ENCODE measurements around the gene RCL1. TPM values are rescaled to one million over a fixed set of nuclear protein-coding genes. Genes with fewer than 3 reads are reported as not detected.
"Not testable (repeated sequence)": the region's sequence is repeated elsewhere in the genome, so short reads cannot be mapped to it uniquely, and the experiment has no call there.

Gene RCL1
- total and polyA plus RNA-seq, 7 donors, result 8.9 to 29.5 (median 16.0) TPM

GRCh38 chr9:4780651-4781050, 12.1 kb upstream of the RCL1 start:
- Histone ChIP-seq H3K4me3 (no peak overlapping the region), H3K27ac (no peak overlapping the region), H3K9me3 (no peaks in the 10 kb centered on the region), H3K27me3 (ENCODE audit: insufficient read depth in 3 of 3, low read length in 2 of 3) (no peaks in the 10 kb centered on the region), H3K4me1 (no peaks in the 10 kb centered on the region), H3K36me3 (ENCODE audit: insufficient read depth in 1 of 2, low read depth in 1 of 2) (no peaks in the 10 kb centered on the region)
- TF ChIP-seq, protein P1, sequence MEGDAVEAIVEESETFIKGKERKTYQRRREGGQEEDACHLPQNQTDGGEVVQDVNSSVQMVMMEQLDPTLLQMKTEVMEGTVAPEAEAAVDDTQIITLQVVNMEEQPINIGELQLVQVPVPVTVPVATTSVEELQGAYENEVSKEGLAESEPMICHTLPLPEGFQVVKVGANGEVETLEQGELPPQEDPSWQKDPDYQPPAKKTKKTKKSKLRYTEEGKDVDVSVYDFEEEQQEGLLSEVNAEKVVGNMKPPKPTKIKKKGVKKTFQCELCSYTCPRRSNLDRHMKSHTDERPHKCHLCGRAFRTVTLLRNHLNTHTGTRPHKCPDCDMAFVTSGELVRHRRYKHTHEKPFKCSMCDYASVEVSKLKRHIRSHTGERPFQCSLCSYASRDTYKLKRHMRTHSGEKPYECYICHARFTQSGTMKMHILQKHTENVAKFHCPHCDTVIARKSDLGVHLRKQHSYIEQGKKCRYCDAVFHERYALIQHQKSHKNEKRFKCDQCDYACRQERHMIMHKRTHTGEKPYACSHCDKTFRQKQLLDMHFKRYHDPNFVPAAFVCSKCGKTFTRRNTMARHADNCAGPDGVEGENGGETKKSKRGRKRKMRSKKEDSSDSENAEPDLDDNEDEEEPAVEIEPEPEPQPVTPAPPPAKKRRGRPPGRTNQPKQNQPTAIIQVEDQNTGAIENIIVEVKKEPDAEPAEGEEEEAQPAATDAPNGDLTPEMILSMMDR (IDR thresholded peaks at IDR 0.05), result no peak
- intact Hi-C loops (cut with DNase I), result no loop called here
- 84 to 96% (median 93%) methylated on average over 1 of the region's 1 CpG for WGBS, 3 donors
- ATAC-seq (peak in 1 of 4 donors; percentile 32), DNase-seq (no peak)

DNA sequence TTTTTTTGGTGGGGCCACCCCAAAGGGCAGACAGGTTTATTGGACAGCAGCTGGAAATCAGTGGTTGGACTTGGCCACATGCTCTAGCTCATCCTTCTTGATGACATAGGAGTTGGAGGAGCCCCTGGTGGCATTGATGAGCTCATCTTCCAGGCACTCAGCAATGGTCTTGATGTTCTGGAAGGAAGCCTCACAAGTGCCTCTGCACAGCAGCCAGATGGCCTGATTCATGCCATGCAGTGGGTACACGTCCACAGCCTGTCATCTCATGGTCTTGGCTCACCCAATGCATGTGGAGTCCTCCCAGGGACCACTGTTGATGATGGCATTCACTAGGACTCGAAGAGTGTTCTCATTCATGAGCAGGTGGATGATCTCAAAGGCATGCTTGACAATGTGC, 11.3 kb upstream of the RCL1 start:
- no peaks in the 10 kb centered on the region for H3K36me3 ChIP-seq (ENCODE audit: insufficient read depth in 1 of 2, low read depth in 1 of 2)
- H3K27ac ChIP-seq, result no peak overlapping the region
- WGBS, 3 donors, result 44 to 57% (median 51%) methylated on average over 2 of the region's 2 CpGs
- intact Hi-C loops (cut with DNase I), result no loop called here
- H3K4me1 ChIP-seq, result no peaks in the 10 kb centered on the region
- TF ChIP-seq, protein P1 (IDR thresholded peaks at IDR 0.05), result no peak
- no peak overlapping the region for H3K4me3 ChIP-seq
- peak in 3 of 4 donors; percentile 47 to 69 (median 53) for ATAC-seq
- DNase-seq, result no peak
- no peaks in the 10 kb centered on the region for H3K9me3 ChIP-seq
- no peaks in the 10 kb centered on the region for H3K27me3 ChIP-seq (ENCODE audit: insufficient read depth in 3 of 3, low read length in 2 of 3)

DNA sequence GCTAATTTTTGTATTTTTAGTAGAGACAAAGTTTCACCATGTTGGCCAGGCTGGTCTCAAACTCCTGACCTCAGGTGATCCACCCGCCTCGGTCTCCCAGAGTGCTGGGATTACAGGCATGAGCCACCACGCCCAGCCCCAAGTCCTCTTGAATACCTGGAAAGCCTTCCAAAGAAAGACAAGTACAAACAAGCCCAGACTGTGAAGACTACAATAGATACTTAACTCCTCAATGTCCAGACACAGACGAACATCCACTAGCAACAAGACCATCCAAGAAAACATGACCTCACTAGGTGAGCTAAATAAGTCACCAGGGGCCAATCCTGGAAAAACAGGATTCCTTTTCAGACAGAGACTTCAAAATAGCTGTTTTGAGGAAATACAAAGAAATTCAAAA, 9.6 kb upstream of the RCL1 start:
- intact Hi-C loops (cut with DNase I); H3K4me3 ChIP-seq; H3K36me3 ChIP-seq (ENCODE audit: insufficient read depth in 1 of 2, low read depth in 1 of 2); DNase-seq; ATAC-seq; H3K4me1 ChIP-seq; H3K9me3 ChIP-seq; H3K27ac ChIP-seq; H3K27me3 ChIP-seq (ENCODE audit: insufficient read depth in 3 of 3, low read length in 2 of 3): not testable (repeated sequence)
- WGBS, 3 donors, result 78 to 86% (median 81%) methylated on average over 4 of the region's 4 CpGs

- ATAC-seq (no peak), DNase-seq (no peak)
- H3K27me3 ChIP-seq (ENCODE audit: insufficient read depth in 3 of 3, low read length in 2 of 3), result no peaks in the 10 kb centered on the region
- H3K27ac ChIP-seq, result no peak overlapping the region
- H3K36me3 ChIP-seq (ENCODE audit: insufficient read depth in 1 of 2, low read depth in 1 of 2), result no peaks in the 10 kb centered on the region
- no peak overlapping the region for H3K4me3 ChIP-seq
- WGBS, 3 donors, result 86 to 91% (median 87%) methylated on average over 2 of the region's 2 CpGs
- TF ChIP-seq, protein P1 (IDR thresholded peaks at IDR 0.05), result no peak
- intact Hi-C loops (cut with DNase I), result no loop called here
- H3K9me3 ChIP-seq, result no peaks in the 10 kb centered on the region
- no peaks in the 10 kb centered on the region for H3K4me1 ChIP-seq
These were observed 8.3 kb upstream of the RCL1 start for GRCh38 chr9:4784403-4784802.

- peaks cover 10% of the 10 kb centered on the region for H3K4me1 ChIP-seq
- H3K36me3 ChIP-seq (ENCODE audit: insufficient read depth in 1 of 2, low read depth in 1 of 2), result no peaks in the 10 kb centered on the region
- DNase-seq (no peak), ATAC-seq (no peak)
- no peaks in the 10 kb centered on the region for H3K27me3 ChIP-seq (ENCODE audit: insufficient read depth in 3 of 3, low read length in 2 of 3)
- TF ChIP-seq, protein P1 (IDR thresholded peaks at IDR 0.05), result no peak
- intact Hi-C loops (cut with DNase I), result no loop called here
- H3K9me3 ChIP-seq, result no peaks in the 10 kb centered on the region
- WGBS, 3 donors, result 82 to 95% (median 92%) methylated on average over 4 of the region's 4 CpGs
- H3K27ac ChIP-seq, result no peak overlapping the region
- H3K4me3 ChIP-seq, result no peak overlapping the region
These were observed 6.1 kb upstream of the RCL1 start for GRCh38 chr9:4786599-4786998.

Data from psoas muscle (tissue), 8 donors.